HG02970 (cell line): Measurements from ENCODE around the gene PPDPF.
"Not testable (repeated sequence)": the region's sequence is repeated elsewhere in the genome, so short reads cannot be mapped to it uniquely, and the experiment has no call there.

ENCODE experiments used
- ATAC-seq: cut with Tn5 transposase; IDR thresholded peaks from one replicate; pipeline ENCODE4 v1.9.1; 2021; ENCODE audit warnings: mild to moderate bottlenecking, moderate library complexity, moderate number of reproducible peaks; ENCODE audit not compliant: unreplicated experiment, low FRiP score

Gene PPDPF

DNA sequence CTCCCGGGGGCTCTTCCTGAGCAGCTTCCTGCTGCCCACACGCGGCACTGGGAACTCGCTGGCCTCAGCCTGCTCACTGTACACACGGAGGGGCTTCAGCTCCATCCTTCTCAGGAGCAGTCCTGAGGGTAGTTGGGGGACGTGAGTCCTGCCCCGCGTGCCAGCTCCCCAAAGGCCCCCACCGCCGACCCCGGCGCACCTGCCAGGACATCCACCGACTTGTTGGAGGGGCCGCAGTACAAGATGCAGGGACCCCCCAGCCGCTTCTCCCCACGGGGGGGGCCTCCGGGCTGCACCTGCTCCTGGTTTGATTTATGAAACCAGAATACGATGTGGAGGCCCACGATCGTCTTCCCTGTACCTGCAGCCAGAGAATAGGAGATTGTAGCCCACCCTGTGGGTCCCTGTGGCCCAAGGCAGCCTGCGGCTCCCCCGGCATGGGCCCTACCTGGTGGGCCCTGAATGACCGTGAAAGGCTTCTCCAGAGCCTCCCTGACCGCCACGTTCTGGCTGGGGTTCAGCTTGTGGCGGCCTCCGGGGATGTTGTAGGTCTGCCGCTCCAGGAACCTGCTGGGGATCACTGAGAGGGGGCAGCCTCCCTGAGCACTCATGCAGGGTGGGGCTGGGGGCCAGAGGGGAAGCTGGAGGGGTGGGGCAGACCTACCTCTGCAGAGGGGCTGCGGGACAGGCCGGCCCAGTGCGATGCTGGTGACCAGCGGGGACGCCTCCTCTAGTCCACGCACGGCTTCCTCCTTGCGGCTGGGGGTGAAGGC, 41.2 kb downstream of the PPDPF start:
- ATAC-seq: no peak

DNA sequence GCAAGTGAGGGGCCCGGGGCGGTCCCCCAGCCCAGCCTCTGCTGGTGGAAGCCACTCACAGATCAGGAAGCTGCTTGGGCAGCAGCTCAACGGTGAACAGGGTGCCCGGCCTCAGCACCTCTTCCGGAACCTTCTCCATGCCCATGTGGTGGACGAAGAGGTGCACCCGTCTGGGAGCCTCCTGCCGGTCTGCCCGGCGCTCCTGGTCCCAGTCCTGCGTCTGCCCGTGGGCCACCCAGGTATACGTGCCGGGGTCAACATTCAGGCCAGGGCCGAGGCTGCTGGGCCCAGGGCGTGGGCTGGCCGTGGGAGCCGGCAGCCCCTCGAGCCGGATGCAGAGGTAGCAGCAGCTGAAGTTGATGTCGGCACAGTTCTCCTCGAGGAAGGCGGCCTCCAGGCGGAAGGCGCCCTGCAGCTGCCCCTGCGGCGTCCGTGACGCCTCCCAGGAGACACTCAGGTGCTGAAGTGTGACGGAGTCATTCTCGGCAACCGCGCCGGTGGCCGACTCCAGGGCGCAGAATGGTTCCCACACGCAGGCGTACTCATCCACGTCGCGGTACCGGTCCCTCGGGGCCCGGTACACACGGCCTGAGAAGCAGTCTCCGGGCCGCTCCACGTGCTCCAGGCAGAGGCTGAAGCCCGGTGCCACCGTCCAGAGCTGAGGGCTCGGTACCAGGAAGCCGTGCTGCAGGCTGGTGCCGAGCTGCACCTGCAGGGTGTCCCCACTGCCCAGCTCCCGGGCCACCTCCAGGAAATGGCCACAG, 42.1 kb downstream of the PPDPF start:
- ATAC-seq: no peak

GRCh38 chr20:63563225-63563935, 42.8 kb downstream of the PPDPF start:
- ATAC-seq: no peak

DNA sequence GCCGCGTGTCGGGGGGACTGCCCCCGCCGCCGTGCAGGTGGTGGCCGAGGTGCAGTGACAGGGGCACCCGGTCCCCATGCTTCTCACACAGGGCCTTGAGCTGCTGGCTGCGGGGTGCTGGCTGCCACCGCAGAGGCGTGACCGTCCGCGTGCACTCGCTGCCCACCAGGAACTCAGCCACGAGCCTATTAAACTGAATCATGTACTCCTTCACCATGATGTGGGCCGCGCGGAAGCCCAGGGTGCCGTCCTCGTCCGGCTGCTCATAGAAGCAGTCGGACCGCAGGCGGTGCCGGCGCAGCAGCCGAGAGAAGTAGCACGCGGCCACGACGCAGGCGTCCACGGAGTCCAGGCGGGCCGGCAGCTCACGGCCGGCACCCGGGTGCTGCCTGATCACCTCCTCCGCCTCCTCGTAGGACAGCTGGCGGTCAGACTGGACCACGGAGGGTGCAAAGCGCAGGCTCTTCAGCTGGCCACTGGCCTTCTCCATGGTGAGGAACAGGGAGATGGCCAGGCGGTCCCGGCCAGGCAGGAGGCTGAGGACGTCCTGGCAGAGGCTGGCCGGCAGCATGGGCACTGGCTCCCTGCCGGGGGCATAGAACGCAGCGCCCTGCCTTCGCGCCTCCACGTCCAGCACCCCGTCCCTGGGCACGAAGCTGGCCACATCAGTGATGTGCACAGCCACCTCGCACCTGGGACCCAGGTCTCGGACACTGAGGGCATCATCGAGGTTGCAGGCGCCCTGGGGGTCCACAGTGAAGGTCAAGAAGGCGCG, 43.7 kb downstream of the PPDPF start:
- ATAC-seq: no peak

GRCh38 chr20:63565021-63565698, 44.6 kb downstream of the PPDPF start:
- ATAC-seq: no peak

DNA sequence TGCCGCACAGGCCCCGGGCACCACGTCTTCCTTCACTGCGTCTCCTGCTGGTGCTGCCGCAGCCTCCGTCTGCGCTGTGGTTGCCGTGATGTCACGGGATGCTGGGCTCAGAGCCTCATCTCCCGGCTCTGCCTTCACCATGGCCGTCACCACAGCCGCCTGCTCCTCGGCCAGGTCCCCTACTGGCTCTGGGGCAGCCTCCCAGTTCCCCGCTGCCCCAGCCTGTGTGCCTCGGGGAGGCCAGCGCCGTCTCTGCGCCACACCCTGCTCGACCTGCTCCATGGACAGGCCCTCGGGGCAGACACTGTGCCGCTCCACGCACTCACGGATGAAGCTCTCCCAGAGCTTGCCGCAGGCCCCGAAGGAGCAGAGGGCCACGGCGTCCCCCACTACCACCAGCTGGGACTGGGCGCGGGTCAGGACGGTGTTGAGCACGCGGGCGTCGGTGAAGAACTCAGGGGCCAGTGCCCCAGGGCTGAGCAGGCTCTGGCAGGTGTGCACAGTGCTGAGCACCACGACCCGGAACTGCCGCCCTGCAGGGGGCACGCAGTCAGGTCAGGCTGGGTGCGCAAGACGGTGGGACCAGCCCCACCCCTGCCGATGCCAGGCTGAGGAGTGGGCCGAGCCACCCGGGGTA, 45.3 kb downstream of the PPDPF start:
- no peak for ATAC-seq

GRCh38 chr20:63566395-63567135, 46.0 kb downstream of the PPDPF start:
- ATAC-seq: no peak

GRCh38 chr20:63567136-63567385, 46.5 kb downstream of the PPDPF start:
- ATAC-seq: no peak

- ATAC-seq: peak; percentile 62
Measured at GRCh38 chr20:63567386-63568169, 47.0 kb downstream of the PPDPF start.

DNA sequence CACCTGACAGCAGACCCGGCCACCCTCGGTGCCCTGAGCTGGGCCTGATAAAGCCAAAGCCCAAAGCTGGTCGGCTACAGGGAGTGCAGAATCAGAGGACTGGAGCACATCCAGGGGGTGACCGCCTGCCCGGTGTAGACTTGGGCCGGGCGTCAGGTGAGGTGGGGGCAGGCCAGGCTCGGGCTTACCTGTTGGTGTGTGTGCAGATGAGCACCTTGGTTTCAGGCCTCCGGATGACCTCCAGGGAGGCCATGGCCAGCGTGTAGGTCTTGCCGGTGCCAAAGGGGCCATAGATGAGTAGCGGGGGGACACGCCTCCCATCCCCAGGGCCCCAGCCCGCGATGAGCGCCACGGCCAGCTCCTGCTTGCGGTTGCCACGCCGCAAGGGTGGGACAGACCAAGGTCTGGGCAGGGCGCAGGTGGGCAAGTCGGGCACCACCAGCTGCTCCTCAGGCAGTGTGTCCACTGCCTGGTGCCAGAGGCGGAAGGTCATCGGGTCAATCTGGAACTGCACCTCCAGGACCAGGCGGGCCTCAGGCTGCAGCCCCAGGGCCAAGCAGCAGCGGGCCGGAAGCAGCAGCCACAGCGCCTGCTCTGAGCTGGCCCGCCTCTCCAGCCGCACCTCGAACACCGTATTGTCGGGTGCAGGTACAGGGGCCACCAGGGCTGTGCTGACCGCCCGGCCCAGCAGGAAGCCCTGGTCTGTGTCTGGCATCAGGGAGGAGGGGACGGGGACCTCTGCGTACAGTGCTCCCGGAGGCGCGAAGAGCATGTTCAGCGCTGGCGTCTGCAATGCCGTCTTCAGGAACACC, 47.8 kb downstream of the PPDPF start:
- peak; percentile 39 for ATAC-seq

GRCh38 chr20:63568986-63569949, 48.7 kb downstream of the PPDPF start:
- ATAC-seq: no peak

DNA sequence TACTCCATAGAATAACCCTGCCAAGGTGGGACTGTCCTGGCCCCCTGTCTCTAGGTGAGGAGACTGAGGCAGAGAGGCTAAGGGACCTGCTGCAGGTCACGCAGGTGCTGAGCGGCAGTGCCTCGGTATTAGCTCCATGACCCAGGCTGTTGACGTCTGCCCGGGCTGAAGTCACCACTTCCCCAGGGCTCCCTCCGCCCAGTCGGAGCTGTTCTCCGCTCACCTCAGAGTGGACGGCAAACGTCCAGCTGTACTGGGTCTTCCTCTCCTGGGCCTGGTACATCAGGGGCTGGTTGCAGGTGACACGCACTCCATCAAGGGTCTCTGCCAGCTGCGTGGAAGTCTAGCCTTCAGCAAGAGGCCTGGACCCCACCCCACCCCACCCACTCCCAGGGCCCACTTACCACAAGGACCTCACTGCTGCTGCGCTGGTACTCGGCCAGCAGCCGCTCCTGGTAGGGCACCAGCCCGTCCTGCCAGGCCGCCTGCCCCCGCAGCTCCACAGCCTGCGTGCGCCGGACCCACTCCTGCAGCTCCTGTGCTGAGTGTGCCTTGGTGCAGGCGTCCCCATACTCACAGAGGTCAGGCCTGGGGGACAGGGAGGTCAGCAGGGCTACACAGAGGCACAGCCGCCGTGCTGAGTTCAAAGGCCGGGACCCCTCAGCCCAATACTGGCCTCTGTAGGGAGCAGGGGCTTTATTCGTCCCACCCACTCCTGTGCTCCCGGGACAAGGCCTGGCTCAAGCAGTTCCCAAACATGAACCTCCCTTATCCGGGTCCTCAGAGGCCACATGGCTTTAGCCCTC, 49.9 kb downstream of the PPDPF start:
- ATAC-seq: no peak

DNA sequence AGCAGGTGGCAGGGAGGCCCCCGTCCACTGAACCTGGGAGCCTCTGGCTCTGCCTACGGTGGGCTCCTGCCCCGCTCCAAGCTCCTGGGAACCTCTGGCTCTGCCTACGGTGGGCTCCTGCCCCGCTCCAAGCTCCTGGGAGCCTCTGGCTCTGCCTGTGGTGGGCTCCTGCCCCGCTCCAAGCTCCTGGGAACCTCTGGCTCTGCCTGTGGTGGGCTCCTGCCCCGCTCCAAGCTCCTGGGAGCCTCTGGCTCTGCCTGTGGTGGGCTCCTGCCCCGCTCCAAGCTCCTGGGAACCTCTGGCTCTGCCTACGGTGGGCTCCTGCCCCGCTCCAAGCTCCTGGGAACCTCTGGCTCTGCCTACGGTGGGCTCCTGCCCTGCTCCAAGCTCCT, 50.5 kb downstream of the PPDPF start:
- not testable (repeated sequence) for ATAC-seq
